Measurements from ENCODE around the gene GPC2.

DNA sequence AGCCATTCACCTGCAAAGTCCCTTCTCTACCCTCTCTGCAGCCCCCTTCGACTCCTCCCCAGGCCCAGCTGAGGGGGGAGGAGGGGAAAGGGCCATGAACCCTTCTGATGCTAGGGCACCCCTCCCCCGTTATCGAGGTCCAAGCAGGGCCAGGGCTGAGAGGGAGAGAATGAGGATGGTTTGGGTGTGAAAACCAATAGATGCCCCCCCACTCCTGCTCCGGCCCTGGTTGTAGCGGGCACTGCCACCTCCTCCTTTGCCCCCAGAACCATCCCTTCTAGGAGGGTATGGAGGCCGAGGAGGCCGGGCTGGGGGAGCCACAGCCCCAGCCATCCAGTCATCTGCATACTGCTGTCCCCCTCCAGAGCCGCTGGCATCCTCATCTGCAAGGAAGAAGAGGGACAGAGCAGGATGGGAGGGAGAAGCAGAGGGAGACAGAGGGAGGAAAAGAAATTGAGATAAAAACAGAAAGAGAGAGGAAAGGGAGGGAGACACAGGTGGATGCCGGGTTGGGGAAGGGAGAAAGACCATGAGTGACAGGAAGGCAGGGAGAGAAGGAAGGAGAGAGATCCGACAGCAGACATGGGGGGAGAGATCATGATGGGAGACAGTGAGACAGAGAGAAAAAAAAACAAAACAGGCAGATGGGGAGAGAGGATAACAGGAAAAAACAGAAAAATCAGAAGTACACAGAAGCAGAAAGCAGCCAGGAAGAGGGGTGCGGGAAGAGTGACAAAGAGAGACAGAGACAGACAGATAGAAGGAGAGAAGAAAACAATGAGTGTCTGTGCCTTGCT, 6.9 kb downstream of the GPC2 start:
- TF ChIP-seq, protein P1, sequence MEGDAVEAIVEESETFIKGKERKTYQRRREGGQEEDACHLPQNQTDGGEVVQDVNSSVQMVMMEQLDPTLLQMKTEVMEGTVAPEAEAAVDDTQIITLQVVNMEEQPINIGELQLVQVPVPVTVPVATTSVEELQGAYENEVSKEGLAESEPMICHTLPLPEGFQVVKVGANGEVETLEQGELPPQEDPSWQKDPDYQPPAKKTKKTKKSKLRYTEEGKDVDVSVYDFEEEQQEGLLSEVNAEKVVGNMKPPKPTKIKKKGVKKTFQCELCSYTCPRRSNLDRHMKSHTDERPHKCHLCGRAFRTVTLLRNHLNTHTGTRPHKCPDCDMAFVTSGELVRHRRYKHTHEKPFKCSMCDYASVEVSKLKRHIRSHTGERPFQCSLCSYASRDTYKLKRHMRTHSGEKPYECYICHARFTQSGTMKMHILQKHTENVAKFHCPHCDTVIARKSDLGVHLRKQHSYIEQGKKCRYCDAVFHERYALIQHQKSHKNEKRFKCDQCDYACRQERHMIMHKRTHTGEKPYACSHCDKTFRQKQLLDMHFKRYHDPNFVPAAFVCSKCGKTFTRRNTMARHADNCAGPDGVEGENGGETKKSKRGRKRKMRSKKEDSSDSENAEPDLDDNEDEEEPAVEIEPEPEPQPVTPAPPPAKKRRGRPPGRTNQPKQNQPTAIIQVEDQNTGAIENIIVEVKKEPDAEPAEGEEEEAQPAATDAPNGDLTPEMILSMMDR (IDR thresholded peaks at IDR 0.05) = no peak
- TF ChIP-seq POLR2A (IDR thresholded peaks at IDR 0.05) = no peak
